GM12878 (cell line): ENCODE results near the gene ZBTB49. TPM values are rescaled to one million over a fixed set of nuclear protein-coding genes. Genes with fewer than 3 reads are reported as not detected.

Experiments
- ATAC-seq: fragments of 200-7000 bp; cut with Tn5 transposase; 3 replicates; pipeline ENCODE4 v1.9.1; 2020; ENCODE audit warnings: mild to moderate bottlenecking, moderate library complexity
- BruUV-seq: library from RNA; stranded (reverse); fragments of 400-500 nt; replicated peaks from 2 replicates; lab custom pipeline; 2021; lab: Mats Ljungman, UMichigan
- CTCF ChIA-PET: fragments of 300-600 bp; sonication (Branson Sonifier 250); formaldehyde crosslinking; extraction: SDS; loops from one replicate; lab custom pipeline; 2021; ENCODE audit warnings: inconsistent platforms; lab: Yijun Ruan, JAX
- POLR2A ChIA-PET: fragments of 350-600 bp; formaldehyde crosslinking; extraction: SDS; loops from one replicate; lab custom pipeline; 2021; ENCODE audit warnings: inconsistent platforms; lab: Charles Lee
- RAD21 ChIA-PET: fragments of 300-600 bp; sonication (Branson Sonifier 250); formaldehyde crosslinking; loops from one replicate; lab custom pipeline; 2023; ENCODE audit warnings: antibody characterized with exemption; ENCODE audit not compliant: unreplicated experiment; lab: Charles Lee
- SMC1A ChIA-PET: fragments of 300-600 bp; sonication (Branson Sonifier 250); formaldehyde crosslinking; loops from one replicate; lab custom pipeline; 2023; ENCODE audit not compliant: unreplicated experiment, uncharacterized antibody; lab: Charles Lee
- DNase-seq: peaks from one replicate; pipeline ENCODE4 v3.0.0-alpha.2; 2011; ENCODE audit warnings: low read depth, low spot score
- FAIRE-seq: peaks from 3 replicates; lab custom pipeline; 2011; peaks lifted over from hg19 to GRCh38; lab: Jason Lieb, UNC
- H2AFZ ChIP-seq: 2 replicates; pipeline ENCODE4 v1.6.0; 2011; ENCODE audit warnings: low read depth, low read length, control low read depth; ENCODE audit not compliant: control insufficient read depth
- H3K27ac ChIP-seq: 2 replicates; pipeline ENCODE4 v1.5.1; 2011; ENCODE audit warnings: control low read depth; ENCODE audit not compliant: control insufficient read depth, insufficient read depth
- H3K27me3 ChIP-seq, 2 experiments: replicated peaks in 1 of 2; 2 replicates each; pipeline versions ENCODE4 v1.6.0 to v1.6.1; 2011; ENCODE audit warnings: low read length in 1 of 2; ENCODE audit not compliant: control insufficient read depth in 2 of 2, insufficient read depth in 2 of 2
- H3K36me3 ChIP-seq, 2 experiments: 2 replicates each; pipeline ENCODE4 v1.5.1; 2011; ENCODE audit warnings: low read length in 1 of 2; ENCODE audit not compliant: control insufficient read depth in 2 of 2, insufficient read depth in 2 of 2
- H3K4me1 ChIP-seq: 2 replicates; pipeline ENCODE4 v1.6.1; 2011; ENCODE audit warnings: mild to moderate bottlenecking, low read length, moderate library complexity, mixed read lengths; ENCODE audit not compliant: control insufficient read depth, insufficient read depth
- H3K4me2 ChIP-seq: 2 replicates; pipeline ENCODE4 v1.6.0; 2011; ENCODE audit warnings: control low read depth; ENCODE audit not compliant: control insufficient read depth, insufficient read depth
- H3K4me3 ChIP-seq: fragments of 200-600 bp; sonication (generic); 2 replicates; pipeline ENCODE4 v1.5.1; 2016
- H3K79me2 ChIP-seq: 2 replicates; pipeline ENCODE4 v1.6.0; 2011; ENCODE audit warnings: low read length; ENCODE audit not compliant: control insufficient read depth, insufficient read depth
- H3K9ac ChIP-seq: 2 replicates; pipeline ENCODE4 v1.8.0; 2011; ENCODE audit warnings: low read length, control low read depth, mixed read lengths; ENCODE audit not compliant: control insufficient read depth, insufficient read depth
- H3K9me3 ChIP-seq: replicated peaks from 3 replicates; pipeline ENCODE4 v1.5.1; 2011; ENCODE audit warnings: mild to moderate bottlenecking, low read length; ENCODE audit not compliant: control insufficient read depth, insufficient read depth
- H4K20me1 ChIP-seq: 2 replicates; pipeline ENCODE4 v1.6.0; 2011; ENCODE audit not compliant: control insufficient read depth, insufficient read depth
- CBX5 ChIP-seq: sonication (generic); IDR thresholded peaks from 2 replicates; pipeline ENCODE4 v1.6.1; 2016; ENCODE audit warnings: low read depth, moderate library complexity, mild to moderate bottlenecking, inconsistent platforms
- EP300 ChIP-seq, 2 experiments: fragments of 150-350 bp in 1 of 2; IDR thresholded peaks; 2 replicates each; pipeline ENCODE4 v1.6.1; 2011 to 2012; ENCODE audit warnings: low read depth in 2 of 2, low read length in 2 of 2, borderline replicate concordance in 1 of 2, improper control_type of control experiment in 1 of 2, inconsistent platforms in 1 of 2; ENCODE audit not compliant: control insufficient read depth in 1 of 2
- NFYB ChIP-seq: IDR thresholded peaks from 2 replicates; pipeline ENCODE4 v1.6.1; 2011; ENCODE audit warnings: low read depth, mild to moderate bottlenecking, low read length, improper control_type of control experiment, moderate library complexity; ENCODE audit not compliant: insufficient read depth
- TBL1XR1 ChIP-seq: IDR thresholded peaks from 2 replicates; pipeline ENCODE4 v1.6.1; 2012; ENCODE audit warnings: low read depth, low read length, improper control_type of control experiment
- WGBS: methylation state at CpG from one replicate; pipeline ENCODE4 v1.1.6; 2016; ENCODE audit warnings: low lambda C conversion rate; ENCODE audit not compliant: insufficient replicate concordance, insufficient coverage; ENCODE audit errors: missing lambda C conversion rate; 5-methylcytosine and 5-hydroxymethylcytosine counted together
- in situ Hi-C: fragments of 300-500 bp; cut with MboI; formaldehyde crosslinking; loops from 9 replicates; pipeline ENCODE4 v1.14.3; 2018; ENCODE audit warnings: mixed read lengths
- intact Hi-C: fragments of 100-400 bp; cut with micrococcal nuclease; formaldehyde crosslinking; loops from one replicate; pipeline ENCODE4 v1.14.2; 2022; ENCODE audit not compliant: unreplicated experiment
- polyA plus RNA-seq, 11 experiments: library from polyadenylated mRNA; depleted of rRNA in 4 of 11; unstranded in 6 of 11; stranded (reverse) in 5 of 11; fragments of >200 nt; fragmentation: Nextera tagmentation in 4 of 11; fragmentation: Illumina TruSeq in 1 of 11; extraction: Ambion mirVana in 4 of 11; extraction: Trizol in 1 of 11; gene quantifications; 1 replicate in 1 of 11; 2 replicates in 10 of 11; pipeline versions ENCODE4 v1.2.1 to v1.2.3, GENCODE V29; 2011 to 2016; ENCODE audit warnings: inconsistent platforms in 2 of 11, missing spikeins in 2 of 11, low read depth in 1 of 11
- total RNA-seq, 4 experiments: library from RNA; depleted of rRNA in 3 of 4; stranded (reverse); fragments of >200 nt in 3 of 4; fragmentation: Illumina TruSeq in 1 of 4; extraction: Trizol in 1 of 4; gene quantifications; 2 replicates each; pipeline versions ENCODE4 v1.2.1 to v1.2.3, GENCODE V29; 2013 to 2021
- TF ChIP-seq, protein P1 (sequence below): fragments of 450-650 bp; IDR thresholded peaks from 2 replicates; pipeline ENCODE4 v1.6.1; 2017; ENCODE audit warnings: mild to moderate bottlenecking

Gene ZBTB49
- total and polyA plus RNA-seq, 10 of the 15 experiments (the other 5 are each of a cell fraction or from before 2014, with no cell fraction given) = 0.37 to 4.8 (median 4.1) TPM

GRCh38 chr4:4269856-4270255 is 20.2 kb upstream of the ZBTB49 start:
- in situ Hi-C loops (no loop called here), intact Hi-C loops (no loop called here)
- no peak for FAIRE-seq
- no peak for TF ChIP-seq TBL1XR1
- TF ChIP-seq, protein P1, sequence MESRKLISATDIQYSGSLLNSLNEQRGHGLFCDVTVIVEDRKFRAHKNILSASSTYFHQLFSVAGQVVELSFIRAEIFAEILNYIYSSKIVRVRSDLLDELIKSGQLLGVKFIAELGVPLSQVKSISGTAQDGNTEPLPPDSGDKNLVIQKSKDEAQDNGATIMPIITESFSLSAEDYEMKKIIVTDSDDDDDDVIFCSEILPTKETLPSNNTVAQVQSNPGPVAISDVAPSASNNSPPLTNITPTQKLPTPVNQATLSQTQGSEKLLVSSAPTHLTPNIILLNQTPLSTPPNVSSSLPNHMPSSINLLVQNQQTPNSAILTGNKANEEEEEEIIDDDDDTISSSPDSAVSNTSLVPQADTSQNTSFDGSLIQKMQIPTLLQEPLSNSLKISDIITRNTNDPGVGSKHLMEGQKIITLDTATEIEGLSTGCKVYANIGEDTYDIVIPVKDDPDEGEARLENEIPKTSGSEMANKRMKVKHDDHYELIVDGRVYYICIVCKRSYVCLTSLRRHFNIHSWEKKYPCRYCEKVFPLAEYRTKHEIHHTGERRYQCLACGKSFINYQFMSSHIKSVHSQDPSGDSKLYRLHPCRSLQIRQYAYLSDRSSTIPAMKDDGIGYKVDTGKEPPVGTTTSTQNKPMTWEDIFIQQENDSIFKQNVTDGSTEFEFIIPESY = no peak
- TF ChIP-seq CBX5 = no peak
- TF ChIP-seq EP300 (IDR thresholded peaks at IDR 0.05; ENCODE audit: borderline replicate concordance in 1 of 2, control insufficient read depth in 1 of 2, low read depth in 2 of 2, low read length in 2 of 2) = no peak
- TF ChIP-seq NFYB = no peak
- H4K20me1 ChIP-seq = no peaks in the 10 kb centered on the region
- DNase-seq = no peak
- H3K27me3 ChIP-seq = no peaks in the 10 kb centered on the region
- ChIA-PET POLR2A (interaction anchor here (0.7 kb wide), 1 partner anchor 15 kb away, joined by 7 read pairs; no protein-coding TSS in a partner anchor), RAD21 (no interaction called here), SMC1A (no interaction called here), CTCF (interaction anchor here (0.6 kb wide), 1 partner anchor 15 kb away, joined by 4 read pairs; no protein-coding TSS in a partner anchor)
- no peak for ATAC-seq
- no peaks in the 10 kb centered on the region for H3K4me1 ChIP-seq
- peaks cover 9 to 29% of the 10 kb centered on the region in 2 experiments; a peak in 3 of 4 replicates for H3K36me3 ChIP-seq
- no peak overlapping the region for H3K4me3 ChIP-seq
- no peak overlapping the region for H3K9ac ChIP-seq
- no peaks in the 10 kb centered on the region for H3K79me2 ChIP-seq
- WGBS = 100% methylated on average over 4 of the region's 4 CpGs
- H3K4me2 ChIP-seq = no peak overlapping the region
- H3K27ac ChIP-seq = no peak overlapping the region
- H2AFZ ChIP-seq = no peak overlapping the region
- BruUV-seq = no TSS peak
- no peaks in the 10 kb centered on the region for H3K9me3 ChIP-seq
